PFSK-1 (cell line): ENCODE results near the gene TEX38.

Experiments
- POLR2AphosphoS5 ChIP-seq: IDR thresholded peaks from 2 replicates; pipeline ENCODE4 v1.6.1; 2012; ENCODE audit warnings: low read depth, mild to moderate bottlenecking, control low read depth, low read length, moderate library complexity
- REST ChIP-seq, 2 experiments: IDR thresholded peaks; 2 replicates each; pipeline versions ENCODE4 v1.6.1 to v1.8.0; 2011 to 2012; ENCODE audit warnings: low read depth in 2 of 2, low read length in 2 of 2, control low read depth in 1 of 2, inconsistent platforms in 1 of 2, mild to moderate bottlenecking in 1 of 2, moderate library complexity in 1 of 2; ENCODE audit not compliant: insufficient read depth in 1 of 2
- SIN3A ChIP-seq: IDR thresholded peaks from 2 replicates; pipeline ENCODE4 v1.6.1; 2012; ENCODE audit warnings: mild to moderate bottlenecking, low read length, moderate library complexity, borderline replicate concordance; ENCODE audit not compliant: insufficient read depth

GRCh38 chr1:46718340-46718726 is 46.7 kb downstream of the TEX38 start:
- no peak for TF ChIP-seq SIN3A
- TF ChIP-seq REST (IDR thresholded peaks at IDR 0.05; ENCODE audit: insufficient read depth in 1 of 2, low read depth in 2 of 2, low read length in 2 of 2), result no peak
- no peak for TF ChIP-seq POLR2AphosphoS5
